ENCODE data around the gene CPNE7.
"Not testable (repeated sequence)": the region's sequence is repeated elsewhere in the genome, so short reads cannot be mapped to it uniquely, and the experiment has no call there.

The CPNE7 gene

DNA sequence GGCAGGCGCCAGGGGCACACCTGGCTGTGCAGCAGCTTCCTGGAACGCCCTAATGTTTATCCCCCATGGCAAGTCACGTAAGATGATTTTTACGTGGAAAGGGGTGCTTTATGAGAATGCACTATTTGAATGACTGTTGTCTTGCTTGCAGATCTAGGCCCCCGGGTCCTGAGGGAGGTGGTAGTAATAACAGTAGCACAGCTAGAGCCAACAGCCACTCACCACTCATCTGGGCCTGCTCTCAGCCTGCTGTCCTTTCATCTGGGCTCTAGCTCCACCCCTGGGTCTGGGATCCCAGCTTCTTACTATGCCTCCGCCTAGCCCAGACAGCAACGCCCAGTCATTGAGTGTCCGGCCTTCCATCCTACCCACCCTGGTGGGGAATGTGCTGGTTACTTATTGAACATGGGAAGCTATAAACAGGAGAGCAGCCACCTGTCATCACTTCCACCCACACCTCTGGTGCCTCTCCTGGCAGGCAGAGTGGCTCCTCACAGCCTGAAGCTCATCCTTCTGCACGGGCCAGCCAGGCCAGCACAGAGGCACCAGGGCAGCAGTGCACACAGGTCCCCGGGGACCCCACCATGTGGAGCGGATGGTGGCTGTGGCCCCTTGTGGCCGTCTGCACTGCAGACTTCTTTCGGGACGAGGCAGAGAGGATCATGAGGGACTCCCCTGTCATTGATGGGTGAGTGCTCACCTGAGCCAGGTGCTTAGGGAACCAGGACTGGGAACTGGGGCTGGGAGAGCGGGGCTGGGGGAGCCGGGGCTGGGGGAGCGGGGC lies 54.5 kb downstream of the CPNE7 start:
- no peak for DNase-seq

DNA sequence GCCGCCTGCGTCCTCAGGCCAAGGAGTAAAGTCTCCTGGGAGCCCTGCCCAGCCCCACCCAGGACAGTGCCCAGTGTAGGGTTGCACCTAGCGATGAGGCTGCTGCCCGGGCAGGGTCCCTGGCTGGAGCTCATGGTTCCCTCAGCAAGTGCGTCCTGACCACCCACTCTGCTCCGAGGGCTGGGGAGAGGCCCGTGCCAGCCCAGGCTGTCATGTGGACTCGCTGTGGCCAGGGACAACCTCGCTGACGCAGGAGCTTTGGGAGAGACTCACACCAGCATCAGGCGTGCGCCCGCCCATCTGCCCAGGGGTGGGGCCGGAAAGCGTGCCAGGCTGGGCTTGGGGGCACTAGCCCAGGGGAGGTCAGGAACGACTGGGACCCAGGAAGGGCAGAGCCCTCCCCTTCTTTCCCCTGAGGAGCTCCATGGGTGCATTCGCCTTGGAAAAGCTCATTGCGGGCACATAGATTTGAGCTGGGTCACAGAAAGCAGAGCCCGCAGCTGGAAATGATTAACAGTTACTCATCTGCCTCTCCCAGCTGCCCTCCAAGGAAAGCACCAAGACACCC lies 57.6 kb downstream of the CPNE7 start:
- no peak for DNase-seq

DNA sequence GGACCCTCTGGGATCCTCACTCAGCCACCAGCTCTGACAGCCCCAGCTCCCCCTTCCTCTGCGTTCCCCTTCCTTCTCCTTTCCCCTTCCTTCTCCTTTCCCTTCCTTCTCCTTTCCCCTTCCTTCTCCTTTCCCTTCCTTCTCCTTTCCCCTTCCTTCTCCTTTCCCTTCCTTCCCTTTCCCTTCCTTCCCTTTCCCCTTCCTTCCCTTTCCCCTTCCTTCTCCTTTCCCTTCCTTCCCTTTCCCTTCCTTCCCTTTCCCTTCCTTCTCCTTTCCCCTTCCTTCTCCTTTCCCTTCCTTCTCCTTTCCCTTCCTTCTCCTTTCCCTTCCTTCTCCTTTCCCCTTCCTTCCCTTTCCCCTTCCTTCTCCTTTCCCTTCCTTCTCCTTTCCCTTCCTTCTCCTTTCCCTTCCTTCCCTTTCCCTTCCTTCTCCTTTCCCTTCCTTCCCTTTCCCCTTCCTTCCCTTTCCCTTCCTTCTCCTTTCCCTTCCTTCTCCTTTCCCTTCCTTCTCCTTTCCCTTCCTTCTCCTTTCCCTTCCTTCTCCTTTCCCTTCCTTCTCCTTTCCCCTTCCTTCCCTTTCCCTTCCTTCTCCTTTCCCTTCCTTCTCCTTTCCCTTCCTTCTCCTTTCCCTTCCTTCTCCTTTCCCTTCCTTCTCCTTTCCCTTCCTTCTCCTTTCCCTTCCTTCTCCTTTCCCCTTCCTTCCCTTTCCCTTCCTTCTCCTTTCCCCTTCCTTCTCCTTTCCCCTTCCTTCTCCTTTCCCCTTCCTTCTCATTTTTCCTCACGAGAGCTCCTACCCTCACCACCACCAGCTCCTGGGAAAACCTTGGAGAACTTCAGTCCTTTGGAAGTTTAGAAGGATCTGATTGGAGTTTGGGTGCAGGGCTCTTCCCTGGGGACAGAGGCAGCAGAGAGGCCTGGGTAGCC lies 59.2 kb downstream of the CPNE7 start:
- not testable (repeated sequence) for DNase-seq

DNA sequence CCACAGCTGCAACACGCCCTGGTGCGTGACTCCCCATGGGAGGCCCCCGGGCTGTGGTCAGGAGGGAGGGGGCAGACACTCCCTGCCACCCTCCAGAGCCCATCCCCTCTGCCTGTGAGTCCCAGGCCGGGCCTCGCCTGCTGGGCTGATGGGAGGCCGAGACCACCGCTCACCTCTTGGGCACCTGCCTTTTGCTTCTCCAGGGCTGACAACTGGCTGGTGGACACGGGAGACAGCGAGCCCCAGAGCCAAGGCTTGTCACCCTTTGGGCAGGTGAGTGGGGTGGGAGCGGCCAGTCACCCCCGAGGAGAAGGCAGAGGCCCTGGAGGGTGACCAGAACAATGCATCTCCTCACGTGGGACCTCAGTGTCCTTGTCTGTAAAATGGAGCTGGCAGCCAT lies 61.1 kb downstream of the CPNE7 start:
- DNase-seq = no peak

GRCh38 chr16:89637379-89637778 lies 61.8 kb downstream of the CPNE7 start:
- no peak for DNase-seq

DNA sequence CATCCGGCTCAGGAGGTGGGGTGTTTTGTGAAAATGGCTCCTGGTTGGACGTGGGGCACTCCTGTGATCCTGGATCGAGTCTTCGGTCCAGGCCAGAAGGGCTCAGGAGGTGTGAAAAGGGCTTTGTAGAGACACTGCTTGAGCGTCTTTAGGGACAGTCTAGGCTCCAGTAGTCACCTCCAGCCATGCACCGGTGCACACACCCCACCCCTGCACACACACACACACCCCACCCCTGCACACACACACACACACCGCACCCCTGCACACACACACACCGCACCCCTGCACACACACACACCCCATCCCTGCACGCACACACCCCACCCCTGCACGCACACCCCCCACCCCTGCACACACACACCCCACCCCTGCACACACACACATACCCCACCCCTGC lies 62.9 kb downstream of the CPNE7 start:
- no peak for DNase-seq

DNA sequence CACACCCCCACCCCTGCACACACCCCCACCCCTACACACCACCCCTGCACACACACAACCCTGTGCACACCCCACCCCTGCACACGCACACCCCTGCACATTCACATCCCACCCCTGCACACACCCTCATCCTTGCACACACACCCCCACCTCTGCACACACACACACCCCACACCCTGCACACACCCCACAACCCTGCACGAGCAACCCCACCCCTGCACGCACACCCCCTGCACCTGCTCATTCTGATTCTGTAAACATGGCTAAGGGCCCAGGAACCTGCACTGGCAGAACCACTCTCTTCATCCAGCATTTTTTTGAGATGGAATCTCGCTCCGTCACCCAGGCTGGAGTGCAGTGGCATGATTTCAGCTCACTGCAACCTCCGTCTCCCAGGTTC lies 63.8 kb downstream of the CPNE7 start:
- no peak for DNase-seq

DNA sequence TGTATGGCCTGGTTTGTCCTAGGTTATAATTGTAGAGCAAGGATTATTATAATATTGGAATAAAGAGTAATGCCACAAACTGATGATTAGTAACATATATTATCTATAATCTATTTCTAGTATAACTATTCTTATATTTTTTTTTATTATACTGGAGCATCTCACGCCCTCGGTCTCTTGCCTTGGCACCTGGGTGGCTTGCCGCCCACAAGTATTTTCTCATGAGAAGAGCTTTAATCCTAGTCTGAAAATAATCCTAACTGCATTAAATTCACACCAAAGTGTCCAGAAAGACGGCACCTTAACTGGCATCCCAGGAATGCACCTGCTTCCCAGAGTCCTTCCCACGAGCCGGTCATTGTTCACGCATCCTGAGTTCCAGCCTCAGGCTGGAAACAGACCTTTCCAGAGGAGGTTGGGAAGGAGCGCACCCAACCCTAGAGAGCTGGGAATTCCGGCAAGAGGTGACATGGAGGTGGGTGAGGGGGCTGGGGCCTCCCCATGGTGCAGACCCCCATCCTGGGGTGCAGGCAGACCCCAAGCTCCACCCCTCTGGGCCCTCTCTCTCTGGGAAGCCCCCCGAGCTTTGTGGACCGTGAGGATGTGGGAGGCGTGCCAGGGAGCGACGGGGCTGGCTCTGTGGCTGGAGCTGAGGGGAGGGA lies 66.0 kb downstream of the CPNE7 start:
- DNase-seq = no peak

DNA sequence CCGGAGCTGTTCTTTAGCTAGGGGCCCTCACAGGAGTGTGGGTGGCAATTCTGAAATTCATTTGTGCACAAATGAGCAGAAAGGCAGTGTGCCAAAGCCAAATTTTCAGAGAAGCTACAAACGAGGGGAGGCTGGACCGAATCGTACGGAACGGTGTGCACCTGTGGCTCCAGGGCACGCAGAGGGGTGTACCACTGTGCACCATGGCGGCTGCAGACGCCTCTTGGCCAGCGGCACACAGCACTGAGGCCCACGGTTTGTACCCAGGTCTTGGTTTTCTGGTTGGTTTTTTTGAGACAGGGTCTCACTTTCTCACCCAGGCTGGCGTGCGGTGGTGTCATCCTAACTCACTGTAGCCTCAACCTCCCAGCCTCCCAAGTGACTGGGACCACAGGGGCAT lies 67.0 kb downstream of the CPNE7 start:
- DNase-seq = no peak

DNA sequence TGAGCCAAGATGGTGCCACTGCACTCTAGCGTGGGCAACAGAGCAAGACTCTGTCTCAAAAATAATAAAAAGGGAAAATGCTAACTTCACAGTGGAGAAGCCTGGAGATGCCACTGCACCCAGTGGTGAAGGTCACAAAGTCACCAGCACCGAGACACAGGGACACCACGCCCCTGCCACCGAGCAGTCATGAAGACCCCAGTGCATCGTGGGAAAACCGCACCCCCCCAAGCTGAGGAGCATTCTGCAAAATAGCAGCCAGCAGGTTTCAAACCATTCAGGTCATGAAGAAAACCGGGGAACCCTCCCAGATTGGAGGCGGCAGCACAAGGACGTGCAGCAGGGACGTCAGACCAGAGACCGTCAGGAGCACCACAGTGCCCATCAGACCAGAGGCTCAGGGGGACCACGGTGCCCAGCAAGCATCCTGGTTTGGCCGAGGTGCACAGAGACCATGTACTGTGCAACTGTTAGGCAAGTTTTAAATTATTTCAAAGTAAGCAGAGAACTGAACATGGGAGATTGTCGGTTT lies 68.3 kb downstream of the CPNE7 start:
- DNase-seq = no peak

GRCh38 chr16:89645122-89645521 lies 69.6 kb downstream of the CPNE7 start:
- no peak for DNase-seq

GRCh38 chr16:89646270-89646669 lies 70.7 kb downstream of the CPNE7 start:
- no peak for DNase-seq

Measured in NCI-H446 (cell line).